HG02885 (cell line): Measurements from ENCODE around the gene HPCAL4.

Source experiments
- ATAC-seq: cut with Tn5 transposase; IDR thresholded peaks from one replicate; pipeline ENCODE4 v1.9.1; 2021; ENCODE audit warnings: mild to moderate bottlenecking; ENCODE audit not compliant: unreplicated experiment, poor library complexity

Gene HPCAL4

GRCh38 chr1:39691383-39692151, at the start of gene HPCAL4:
TSS of gene HPCAL4 (minus strand) at chr1:39691433. CDS start at chr1:39684603, 6,830 bp downstream.
- ATAC-seq = peak; percentile 87

DNA sequence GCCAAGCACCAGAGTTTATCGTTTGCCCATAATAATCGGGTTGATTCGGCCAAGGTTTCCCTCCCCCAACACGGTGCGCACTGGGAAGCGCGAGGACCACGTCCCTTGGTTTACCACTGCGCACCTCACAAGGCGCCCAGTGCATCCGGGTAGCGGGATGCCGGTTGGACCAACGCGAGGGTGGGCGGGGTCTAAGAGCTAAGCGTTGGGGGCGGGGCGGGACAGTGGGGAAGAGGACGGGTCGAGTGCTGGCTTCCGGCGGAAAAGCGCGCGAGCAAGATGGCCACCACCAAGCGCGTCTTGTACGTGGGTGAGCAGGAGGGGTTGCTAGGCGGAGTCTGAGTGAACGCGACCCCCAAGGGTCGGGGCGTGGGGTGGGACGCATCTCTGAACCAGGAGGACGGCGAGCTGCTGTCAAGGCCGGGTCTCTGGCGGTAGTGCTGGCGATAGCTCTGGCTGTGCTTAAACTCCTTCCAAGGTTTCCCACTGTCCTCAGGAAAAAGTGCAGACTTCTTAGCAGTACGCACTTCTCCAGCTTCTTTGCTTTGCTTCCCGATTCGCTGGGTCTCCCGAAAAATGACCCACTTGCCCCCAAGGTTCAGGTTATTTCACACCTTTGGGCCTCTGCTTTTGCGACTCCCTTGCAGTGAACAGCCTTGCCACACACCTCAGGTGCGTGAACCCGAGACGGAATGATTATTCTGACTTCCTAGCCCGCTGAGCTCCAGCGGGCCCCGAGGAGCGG, 47.6 kb upstream of the HPCAL4 start, which contains the start of gene PPIE:
Gene PPIE (plus strand): TSS at position 261 of the 745 bp plus-strand sequence. CDS start 19 bp downstream, at position 280.
- ATAC-seq = peak; percentile 90

GRCh38 chr1:39737546-39738169, 46.4 kb upstream of the HPCAL4 start:
- ATAC-seq = no peak

DNA sequence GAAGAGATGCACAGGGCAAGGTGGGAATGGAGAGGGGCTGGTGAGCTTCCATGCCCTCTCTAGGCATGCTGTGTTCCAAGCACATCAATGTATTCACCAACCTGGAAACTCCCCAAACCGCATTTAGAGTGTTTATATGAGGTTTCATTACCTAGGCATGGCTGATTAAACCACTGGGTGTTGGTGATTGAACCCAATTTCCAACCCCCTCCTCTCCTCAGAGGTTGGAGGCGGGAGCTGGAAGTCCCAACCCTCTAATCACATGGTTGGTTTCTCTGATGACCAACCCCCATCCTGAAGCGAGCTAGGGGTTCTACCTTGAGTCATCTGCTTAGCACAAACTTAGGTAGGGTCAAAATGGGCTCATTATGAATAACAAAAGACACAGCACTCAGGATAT, 44.5 kb upstream of the HPCAL4 start:
- no peak for ATAC-seq

GRCh38 chr1:39733161-39733560, 41.9 kb upstream of the HPCAL4 start:
- no peak for ATAC-seq

DNA sequence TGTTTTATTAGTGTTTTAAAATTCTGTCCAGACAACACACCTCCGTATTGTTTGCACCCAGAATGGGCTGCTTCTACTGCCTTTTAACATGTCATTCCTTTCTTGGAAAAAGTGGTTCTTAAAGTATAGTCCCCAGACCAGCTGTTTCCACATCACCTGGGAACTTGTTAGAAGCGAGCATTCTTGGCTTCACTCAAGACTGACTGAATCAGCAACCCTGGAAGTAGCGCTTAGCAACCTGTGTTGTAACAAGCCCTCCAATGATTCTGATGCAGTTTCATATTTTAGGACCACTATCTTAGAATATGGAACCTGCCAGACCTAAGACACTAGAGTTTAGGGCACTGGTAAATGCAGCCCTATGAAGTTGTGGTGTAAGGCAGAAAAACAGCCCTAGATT, 41.5 kb upstream of the HPCAL4 start:
- no peak for ATAC-seq

DNA sequence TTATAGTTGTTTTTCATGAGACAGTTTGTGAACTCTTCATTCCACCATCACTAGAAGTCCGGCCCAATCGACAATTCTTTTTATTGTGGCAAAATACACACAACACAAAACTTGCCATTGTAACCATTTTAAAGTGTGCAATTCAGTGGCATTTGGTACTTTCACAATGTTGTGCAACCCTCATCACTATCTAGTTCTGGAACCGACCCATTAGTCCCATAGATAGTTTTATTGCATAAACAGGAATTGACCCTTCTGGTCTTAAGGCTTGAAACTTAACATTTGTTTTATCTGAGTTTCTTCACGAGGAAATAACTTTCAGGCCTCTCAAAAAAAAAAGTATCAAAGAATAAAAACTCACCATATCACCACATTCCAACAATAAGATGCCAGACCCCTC, 38.6 kb upstream of the HPCAL4 start:
- ATAC-seq = no peak

DNA sequence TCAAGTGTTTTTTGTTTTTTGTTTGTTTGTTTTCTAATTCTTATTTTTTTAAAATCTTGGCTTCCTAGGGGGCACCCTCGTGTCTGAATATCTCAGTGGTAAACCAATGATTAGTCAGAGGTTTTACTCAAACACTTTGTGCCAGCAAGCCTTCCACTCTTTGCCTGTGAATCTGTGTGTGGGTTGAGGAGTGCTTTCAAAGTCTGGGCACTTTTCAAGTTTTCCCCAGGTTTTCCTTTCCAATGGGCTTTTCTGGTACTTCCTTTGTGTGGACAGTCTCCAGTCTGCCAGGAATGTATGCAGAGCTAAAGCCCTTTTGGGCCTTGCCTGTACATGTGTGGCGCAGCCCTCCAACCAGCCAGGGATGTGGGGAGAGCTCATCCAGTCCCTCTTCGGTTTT, 37.8 kb upstream of the HPCAL4 start:
- ATAC-seq = no peak

DNA sequence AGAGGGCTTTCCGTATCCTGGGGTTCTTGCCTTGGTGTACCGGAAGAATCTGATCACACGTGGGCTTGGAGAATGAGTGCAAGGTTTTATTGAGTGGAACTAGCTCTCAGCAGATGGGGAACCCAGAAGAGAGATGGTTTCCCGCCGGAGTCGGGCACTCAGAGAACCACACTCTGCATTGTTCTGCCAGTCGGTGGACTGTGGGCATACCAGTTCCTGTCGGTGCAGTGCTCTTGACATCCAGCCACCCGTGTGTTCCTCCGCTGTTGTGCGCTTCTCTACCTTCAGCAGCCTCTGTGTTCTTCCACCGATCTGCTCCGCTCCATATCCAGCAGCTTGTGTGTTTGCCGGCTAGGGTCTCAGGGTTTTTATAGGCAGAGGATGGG, 36.7 kb upstream of the HPCAL4 start:
- no peak for ATAC-seq

DNA sequence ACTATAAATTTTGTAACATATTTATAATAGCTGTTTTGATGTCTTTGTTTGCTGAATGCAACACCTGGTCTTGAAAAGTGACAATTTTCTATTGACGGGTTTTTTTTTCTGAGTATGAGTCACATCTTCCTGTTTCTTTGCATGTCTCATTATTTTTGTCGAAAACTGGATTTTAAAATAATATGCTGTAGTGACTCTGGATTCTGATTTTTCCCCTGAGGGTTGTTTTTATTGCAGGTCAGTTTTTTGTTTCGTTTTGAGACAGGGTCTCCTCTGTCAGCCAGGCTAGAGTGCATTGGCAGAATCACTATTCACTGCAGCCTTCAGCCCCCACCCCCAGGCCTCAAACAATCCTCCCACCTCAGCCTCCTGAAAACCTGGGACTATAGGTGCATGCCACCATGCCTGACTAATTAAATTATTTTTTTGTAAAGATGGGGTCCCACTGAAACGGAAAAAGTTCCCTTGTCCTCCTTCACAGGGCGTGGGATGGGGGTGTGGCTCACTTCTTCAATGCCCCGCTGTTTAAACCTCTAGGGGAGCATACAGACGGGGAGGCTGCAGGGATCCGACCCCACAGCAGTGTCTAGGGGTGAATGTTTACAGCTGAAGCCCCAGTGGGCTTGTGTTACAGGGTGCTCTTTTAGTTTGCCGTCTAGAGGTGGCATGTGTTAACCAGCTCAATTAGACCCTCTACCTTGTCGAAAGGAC, 36.1 kb upstream of the HPCAL4 start:
- no peak for ATAC-seq

DNA sequence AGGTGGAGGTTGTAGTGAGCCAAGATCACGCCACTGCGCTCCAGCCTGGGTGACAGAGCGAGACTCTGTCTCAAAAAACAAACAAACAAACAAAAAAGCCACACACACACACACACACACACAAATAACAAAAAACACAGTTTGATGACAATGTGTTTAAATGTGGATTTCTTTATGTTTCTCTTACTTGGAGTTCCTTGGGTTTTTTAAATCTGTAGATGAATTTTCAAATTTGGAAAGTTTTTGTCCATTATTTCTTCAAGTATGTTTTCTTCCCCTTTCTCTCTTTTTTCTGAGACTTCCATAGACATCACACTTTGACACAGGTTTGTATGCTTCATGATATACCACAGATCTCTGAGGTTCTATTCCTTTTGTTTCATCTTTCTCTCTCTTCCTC, 35.4 kb upstream of the HPCAL4 start:
- ATAC-seq = no peak

DNA sequence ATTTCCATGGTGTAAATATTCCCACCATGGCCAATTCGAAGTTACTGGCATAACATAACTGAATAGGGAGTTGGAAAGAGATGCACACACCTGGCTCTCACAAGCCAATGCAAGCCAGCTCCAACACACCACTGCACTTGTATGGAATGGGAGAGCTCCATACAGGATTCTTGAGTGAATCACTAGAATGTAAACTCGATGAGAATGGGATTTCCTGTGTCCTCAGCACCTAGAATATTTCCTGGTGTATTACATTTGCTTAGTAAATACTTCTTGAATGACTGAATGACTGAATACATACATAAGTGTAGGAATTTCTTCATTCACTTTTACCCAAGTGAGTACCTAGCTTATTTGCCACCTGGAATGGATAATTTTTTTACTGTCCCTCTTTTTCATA, 31.3 kb upstream of the HPCAL4 start:
- ATAC-seq = no peak

GRCh38 chr1:39721664-39722063, 30.4 kb upstream of the HPCAL4 start:
- ATAC-seq = no peak

- ATAC-seq = no peak
Observed at GRCh38 chr1:39720094-39720999, 29.1 kb upstream of the HPCAL4 start.

DNA sequence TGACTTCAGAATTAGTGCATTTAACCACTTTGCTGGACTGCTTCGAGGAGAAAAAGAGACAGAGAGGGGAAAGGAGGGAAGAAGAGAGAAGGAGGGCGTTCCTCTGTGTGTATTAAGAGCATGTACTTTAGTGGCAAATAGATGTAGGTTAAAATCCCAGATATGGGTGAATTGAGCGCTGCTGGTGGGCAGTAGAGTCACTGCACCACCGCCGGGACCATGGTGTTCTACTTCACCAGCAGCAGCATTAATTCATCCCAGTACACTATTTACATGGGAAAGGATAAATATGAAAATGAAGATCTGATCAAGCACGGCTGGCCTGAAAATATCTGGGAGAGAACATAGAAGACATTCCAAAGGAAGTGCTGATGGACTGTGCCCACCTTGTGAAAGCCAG, 26.6 kb upstream of the HPCAL4 start:
- no peak for ATAC-seq

DNA sequence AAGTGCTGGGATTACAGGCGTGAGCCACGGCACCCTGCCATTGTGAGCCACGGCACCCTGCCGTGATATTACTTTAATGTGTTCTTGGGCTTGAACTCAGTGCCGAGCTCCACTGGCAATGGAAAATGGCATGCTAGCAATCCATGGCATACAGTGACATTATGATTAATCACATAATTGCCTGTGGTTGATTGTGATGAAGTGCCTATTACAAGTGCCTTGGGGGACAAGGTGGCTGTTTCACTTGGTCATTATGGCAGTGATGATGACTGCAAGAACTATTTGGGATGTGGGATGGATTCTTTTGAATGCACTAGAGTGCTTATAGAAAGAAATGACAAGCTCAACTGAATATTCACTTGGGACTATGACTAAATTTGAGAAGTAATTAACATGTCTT, 22.3 kb upstream of the HPCAL4 start:
- no peak for ATAC-seq

- ATAC-seq = no peak
Observed at GRCh38 chr1:39711966-39712340, 20.7 kb upstream of the HPCAL4 start.

- ATAC-seq = no peak
Observed at GRCh38 chr1:39711104-39711965, 20.1 kb upstream of the HPCAL4 start.

DNA sequence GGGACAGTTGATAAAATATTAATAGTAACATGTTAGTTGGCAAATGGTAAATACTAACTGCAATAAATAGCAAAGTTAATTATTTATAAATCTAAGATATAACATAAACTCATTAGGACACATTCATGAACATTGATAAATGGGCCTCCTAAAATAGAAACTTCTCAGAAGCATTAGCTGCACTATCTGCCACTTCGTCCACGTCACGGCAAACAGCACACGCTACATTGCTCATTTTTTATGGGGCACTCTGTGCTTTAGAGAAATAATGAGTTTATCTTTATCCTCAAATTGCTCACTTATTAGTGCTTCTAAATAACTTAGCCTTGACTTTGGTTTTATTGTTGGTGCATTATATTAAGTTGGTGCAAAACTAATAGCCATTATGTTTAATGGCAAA, 16.3 kb upstream of the HPCAL4 start:
- no peak for ATAC-seq
